CD14-positive monocyte (primary cell): ENCODE results near the gene CCDC12. TPM values are rescaled to one million over a fixed set of nuclear protein-coding genes. Genes with fewer than 3 reads are reported as not detected.

ENCODE experiments used
- DNase-seq, 3 donors: peaks; one replicate each; pipeline ENCODE4 v3.0.0-alpha.2; 2011 to 2022
- H2AFZ ChIP-seq: 2 replicates; pipeline ENCODE4 v1.6.0; 2012; ENCODE audit warnings: mild to moderate bottlenecking, low read depth, low read length, inconsistent platforms; ENCODE audit not compliant: insufficient read depth, poor library complexity, severe bottlenecking
- H3K27ac ChIP-seq, 2 donors: 1 replicate in 1 of 2; 2 replicates in 1 of 2; pipeline ENCODE4 v1.5.1; 2012 to 2013; ENCODE audit warnings: low read length in 2 of 2, control low read depth in 1 of 2, inconsistent platforms in 1 of 2, low read depth in 1 of 2, mild to moderate bottlenecking in 1 of 2
- H3K27me3 ChIP-seq, 2 donors: one replicate each; pipeline versions ENCODE4 v1.6.0 to v1.6.1; 2011 to 2013; ENCODE audit warnings: low read length in 2 of 2; ENCODE audit not compliant: control insufficient read depth in 2 of 2, insufficient read depth in 2 of 2
- H3K36me3 ChIP-seq, 2 donors: replicated peaks in 1 of 2; 1 replicate in 1 of 2; 2 replicates in 1 of 2; pipeline versions ENCODE4 v1.5.1 to v1.6.1; 2012 to 2013; ENCODE audit warnings: low read length in 2 of 2, control low read depth in 1 of 2, inconsistent platforms in 1 of 2, mild to moderate bottlenecking in 1 of 2; ENCODE audit not compliant: insufficient read depth in 2 of 2, control insufficient read depth in 1 of 2
- H3K4me1 ChIP-seq, 2 donors: 1 replicate in 1 of 2; 2 replicates in 1 of 2; pipeline versions ENCODE4 v1.5.1 to v1.6.1; 2012 to 2013; ENCODE audit warnings: low read length in 2 of 2, control low read depth in 1 of 2, inconsistent platforms in 1 of 2, mild to moderate bottlenecking in 1 of 2, moderate library complexity in 1 of 2; ENCODE audit not compliant: insufficient read depth in 2 of 2, control insufficient read depth in 1 of 2
- H3K4me2 ChIP-seq: replicated peaks from 2 replicates; pipeline ENCODE3; 2012; ENCODE audit warnings: low read length, moderate library complexity, mild to moderate bottlenecking; ENCODE audit not compliant: poor library complexity, severe bottlenecking; ENCODE audit errors: extremely low read depth
- H3K4me3 ChIP-seq, 3 experiments: fragments of 200-600 bp in 1 of 3; sonication (generic) in 1 of 3; replicated peaks in 1 of 3; 1 replicate in 2 of 3; 2 replicates in 1 of 3; pipeline ENCODE4 v1.5.1; 2011 to 2013; ENCODE audit warnings: low read length in 3 of 3, mild to moderate bottlenecking in 3 of 3, control low read depth in 2 of 3, low read depth in 2 of 3, inconsistent platforms in 1 of 3, moderate library complexity in 1 of 3
- H3K79me2 ChIP-seq: 2 replicates; pipeline ENCODE4 v1.6.0; 2012; ENCODE audit warnings: mild to moderate bottlenecking, control low read depth, inconsistent platforms, low read length, moderate library complexity; ENCODE audit not compliant: insufficient read depth
- H3K9ac ChIP-seq: 2 replicates; pipeline ENCODE4 v1.6.0; 2017; ENCODE audit warnings: low read length, mild to moderate bottlenecking; ENCODE audit not compliant: insufficient read depth, poor library complexity, severe bottlenecking
- H3K9me3 ChIP-seq, 2 donors: replicated peaks in 1 of 2; 1 replicate in 1 of 2; 2 replicates in 1 of 2; pipeline versions ENCODE4 v1.5.1 to v1.6.1; 2012 to 2013; ENCODE audit warnings: low read length in 2 of 2, control low read depth in 1 of 2; ENCODE audit not compliant: control insufficient read depth in 1 of 2, insufficient read depth in 1 of 2
- H4K20me1 ChIP-seq: 2 replicates; pipeline ENCODE4 v1.6.0; 2012; ENCODE audit warnings: mild to moderate bottlenecking, low read length, control low read depth, moderate library complexity; ENCODE audit not compliant: insufficient read depth
- H3K27ac Mint-ChIP-seq, 7 donors: one replicate each; pipeline ENCODE4 v1.8.0; 2020; ENCODE audit warnings: mild to moderate bottlenecking in 7 of 7, mixed read lengths in 7 of 7, moderate library complexity in 6 of 7, inconsistent platforms in 2 of 7
- H3K27me3 Mint-ChIP-seq, 3 donors: one replicate each; pipeline ENCODE4 v1.8.0; 2021 to 2022; ENCODE audit warnings: low read depth in 3 of 3, mild to moderate bottlenecking in 3 of 3, mixed read lengths in 3 of 3, moderate library complexity in 3 of 3, inconsistent platforms in 1 of 3
- H3K36me3 Mint-ChIP-seq, 2 donors: one replicate each; pipeline ENCODE4 v1.8.0; 2020; ENCODE audit warnings: mixed read lengths in 2 of 2, inconsistent platforms in 1 of 2, mild to moderate bottlenecking in 1 of 2
- H3K4me1 Mint-ChIP-seq: one replicate; pipeline ENCODE4 v1.8.0; 2020; ENCODE audit warnings: mild to moderate bottlenecking, mixed read lengths
- H3K4me3 Mint-ChIP-seq, 2 donors: one replicate each; pipeline ENCODE4 v1.8.0; 2020; ENCODE audit warnings: mild to moderate bottlenecking in 2 of 2, mixed read lengths in 2 of 2, moderate library complexity in 1 of 2
- H3K9me3 Mint-ChIP-seq, 7 donors: one replicate each; pipeline ENCODE4 v1.8.0; 2020 to 2022; ENCODE audit warnings: mixed read lengths in 7 of 7, mild to moderate bottlenecking in 6 of 7, moderate library complexity in 6 of 7, inconsistent platforms in 2 of 7
- WGBS: methylation state at CpG from one replicate; pipeline ENCODE4 v1.1.5; 2013; ENCODE audit warnings: missing lambda C conversion rate; ENCODE audit not compliant: insufficient coverage; 5-methylcytosine and 5-hydroxymethylcytosine counted together
- intact Hi-C, 2 donors: fragments of 100-400 bp; cut with micrococcal nuclease; formaldehyde crosslinking; loops; one replicate each; pipeline versions ENCODE4 v1.15.0 to v1.15.1; 2023
- polyA plus RNA-seq, 3 donors: library from polyadenylated mRNA; depleted of rRNA in 1 of 3; unstranded in 2 of 3; stranded (reverse) in 1 of 3; fragments of 300-500 nt in 2 of 3; fragments of >200 nt in 1 of 3; fragmentation: Illumina TruSeq in 2 of 3; gene quantifications; 1 replicate in 2 of 3; 2 replicates in 1 of 3; pipeline ENCODE4 v1.2.3, GENCODE V29; 2012 to 2021
- TF ChIP-seq, protein P1 (sequence below): fragments of 200-600 bp; IDR thresholded peaks from one replicate; pipeline ENCODE4 v1.8.0; 2022; ENCODE audit warnings: antibody characterized with exemption, mild to moderate bottlenecking

Gene CCDC12
- polyA plus RNA-seq, 3 donors = 50.1 to 70.7 (median 55.8) TPM

DNA sequence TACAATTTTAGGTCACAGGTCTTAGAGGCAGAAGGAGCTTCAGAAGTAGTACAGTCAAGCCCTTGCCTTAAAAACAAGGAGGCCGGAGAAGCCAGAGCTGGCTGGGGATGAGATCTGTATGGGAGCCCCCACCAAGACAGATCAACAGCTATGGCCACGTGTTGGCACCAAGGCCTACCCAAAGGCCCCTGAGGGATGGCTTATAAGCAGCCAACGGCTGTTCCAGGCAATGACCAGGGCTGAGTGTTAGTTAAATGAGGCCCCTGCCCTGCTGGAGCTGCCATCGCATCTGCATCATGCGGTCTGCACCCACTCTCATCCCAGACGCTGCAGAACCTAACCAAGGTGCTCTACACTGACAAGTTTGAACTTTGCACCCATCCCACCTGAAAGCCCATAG is 43.3 kb downstream of the CCDC12 start:
- Histone ChIP-seq H3K79me2 (peaks cover 87% of the 10 kb centered on the region), H3K4me1 (peaks cover 100% of the 10 kb centered on the region in 2 donors), H3K4me2 (peak overlapping the region; percentile 69), H3K4me3 (peak overlapping the region in 1 of 3 experiments; percentile 57), H2AFZ (no peak overlapping the region), H3K9me3 (no peaks in the 10 kb centered on the region), H3K36me3 (peaks cover 10 to 17% of the 10 kb centered on the region in 2 donors), H3K9ac (no peak overlapping the region), H3K27ac (peak overlapping the region; percentile 91 to 94), H3K27me3 (no peaks in the 10 kb centered on the region), H4K20me1 (no peaks in the 10 kb centered on the region)
- intact Hi-C loops = loop anchor here in 1 of 2 donors (5.0 kb wide), 1 partner anchor 44 kb away; the partner anchor contains the start of genes CCDC12 and NBEAL2
- peaks cover 96% of the 10 kb centered on the region for H3K4me1 Mint-ChIP-seq
- DNase-seq = no peak
- peak overlapping the region in 5 of 7 donors; percentile 7 to 98 (median 92) for H3K27ac Mint-ChIP-seq
- H3K4me3 Mint-ChIP-seq = no peak overlapping the region
- TF ChIP-seq, protein P1, sequence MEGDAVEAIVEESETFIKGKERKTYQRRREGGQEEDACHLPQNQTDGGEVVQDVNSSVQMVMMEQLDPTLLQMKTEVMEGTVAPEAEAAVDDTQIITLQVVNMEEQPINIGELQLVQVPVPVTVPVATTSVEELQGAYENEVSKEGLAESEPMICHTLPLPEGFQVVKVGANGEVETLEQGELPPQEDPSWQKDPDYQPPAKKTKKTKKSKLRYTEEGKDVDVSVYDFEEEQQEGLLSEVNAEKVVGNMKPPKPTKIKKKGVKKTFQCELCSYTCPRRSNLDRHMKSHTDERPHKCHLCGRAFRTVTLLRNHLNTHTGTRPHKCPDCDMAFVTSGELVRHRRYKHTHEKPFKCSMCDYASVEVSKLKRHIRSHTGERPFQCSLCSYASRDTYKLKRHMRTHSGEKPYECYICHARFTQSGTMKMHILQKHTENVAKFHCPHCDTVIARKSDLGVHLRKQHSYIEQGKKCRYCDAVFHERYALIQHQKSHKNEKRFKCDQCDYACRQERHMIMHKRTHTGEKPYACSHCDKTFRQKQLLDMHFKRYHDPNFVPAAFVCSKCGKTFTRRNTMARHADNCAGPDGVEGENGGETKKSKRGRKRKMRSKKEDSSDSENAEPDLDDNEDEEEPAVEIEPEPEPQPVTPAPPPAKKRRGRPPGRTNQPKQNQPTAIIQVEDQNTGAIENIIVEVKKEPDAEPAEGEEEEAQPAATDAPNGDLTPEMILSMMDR = no peak
- H3K27me3 Mint-ChIP-seq = no peaks in the 10 kb centered on the region
- H3K9me3 Mint-ChIP-seq = peaks cover 0 to 5% (median under 1%) of the 10 kb centered on the region in 7 donors
- peaks cover 33 to 44% of the 10 kb centered on the region in 2 donors for H3K36me3 Mint-ChIP-seq
- WGBS = 96% methylated on average over 3 of the region's 6 CpGs

DNA sequence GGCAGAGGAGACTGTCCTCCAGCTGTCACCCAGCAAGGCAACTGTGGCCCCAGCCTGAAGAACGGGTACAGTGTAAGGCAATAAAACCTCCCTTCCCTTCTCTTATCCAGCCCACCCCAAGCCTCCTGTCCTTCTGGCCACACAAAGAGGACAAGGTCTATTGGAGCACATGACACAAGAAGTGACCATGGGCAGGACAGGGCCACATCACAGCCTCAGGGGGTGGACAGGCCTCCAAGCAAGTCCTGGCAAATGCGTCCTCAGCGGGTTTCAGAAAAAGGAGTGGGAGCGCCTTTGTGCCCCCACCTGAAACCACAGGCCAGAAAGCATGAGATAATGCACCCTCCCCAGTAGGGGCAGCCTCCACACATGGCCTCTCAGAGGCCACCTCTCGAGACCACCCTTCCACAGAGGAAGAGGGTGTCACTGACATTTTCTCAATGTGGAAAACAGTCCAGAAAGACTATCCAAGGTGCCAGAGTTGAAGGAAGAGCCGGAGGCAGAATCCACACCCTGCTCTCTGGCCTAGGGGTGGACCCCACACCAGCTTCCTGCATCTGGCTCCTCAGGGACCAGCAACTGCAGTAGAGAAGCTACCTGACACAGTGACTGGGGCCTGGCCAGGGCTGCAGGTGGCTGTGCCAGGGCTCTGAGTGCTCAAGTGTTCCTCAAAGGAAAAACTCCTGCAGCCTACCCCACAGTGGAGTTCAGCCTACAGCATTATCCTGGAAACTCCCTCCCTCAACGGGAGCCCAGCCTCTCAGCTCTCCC is 43.9 kb downstream of the CCDC12 start:
- intact Hi-C loops = loop anchor here in 1 of 2 donors (5.0 kb wide), 1 partner anchor 45 kb away; the partner anchor contains the start of genes CCDC12 and NBEAL2
- no peak overlapping the region for H3K9ac ChIP-seq
- WGBS = 75% methylated on average over 4 of the region's 7 CpGs

More for the DNA sequence above, 43.9 kb downstream of the CCDC12 start:
- Mint-ChIP-seq H3K27ac (peak overlapping the region; percentile 91 to 98 (median 94)), H3K9me3 (peaks cover 0 to 7% (median 3%) of the 10 kb centered on the region in 7 donors), H3K4me1 (peaks cover 96% of the 10 kb centered on the region), H3K36me3 (peaks cover 27 to 38% of the 10 kb centered on the region in 2 donors), H3K4me3 (peak overlapping the region; percentile 68 to 77), H3K27me3 (no peaks in the 10 kb centered on the region)
- H4K20me1 ChIP-seq = no peaks in the 10 kb centered on the region
- H3K27me3 ChIP-seq = no peaks in the 10 kb centered on the region
- TF ChIP-seq, protein P1 = no peak
- peaks cover 100% of the 10 kb centered on the region in 2 donors for H3K4me1 ChIP-seq
- H3K79me2 ChIP-seq = peaks cover 81% of the 10 kb centered on the region
- H3K36me3 ChIP-seq = peaks cover 8 to 11% of the 10 kb centered on the region in 2 donors
- peak overlapping the region; percentile 91 to 94 for H3K27ac ChIP-seq
- H3K4me3 ChIP-seq = peak overlapping the region in 1 of 3 experiments; percentile 57
- no peaks in the 10 kb centered on the region for H3K9me3 ChIP-seq
- DNase-seq = no peak
- H2AFZ ChIP-seq = no peak overlapping the region
- peak overlapping the region; percentile 69 for H3K4me2 ChIP-seq
